HG03196 (cell line): Measurements from ENCODE around the gene DPYD.

Source experiments
- ATAC-seq: cut with Tn5 transposase; IDR thresholded peaks from one replicate; pipeline ENCODE4 v1.9.1; 2021; ENCODE audit not compliant: unreplicated experiment

Gene DPYD

GRCh38 chr1:97792655-97793054, 128.2 kb downstream of the DPYD start:
- ATAC-seq = no peak

DNA sequence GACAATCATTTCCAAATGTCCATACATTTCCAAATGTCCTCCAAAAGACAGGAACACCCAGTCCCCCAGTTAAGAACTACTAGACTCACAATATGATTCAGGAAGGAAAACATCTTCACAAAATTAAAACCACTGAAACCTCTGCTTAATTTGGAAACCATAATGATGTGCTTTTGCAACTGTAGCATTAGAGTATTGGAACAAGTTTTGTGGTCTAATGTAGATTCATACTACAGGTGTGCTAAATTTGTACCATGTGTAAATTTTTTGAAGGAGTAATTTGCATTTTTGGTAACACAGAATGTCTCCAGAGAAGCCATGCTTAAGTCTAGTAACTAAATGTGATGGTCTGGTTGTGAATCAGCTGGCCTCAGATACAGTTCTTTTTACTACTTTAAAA, 129.6 kb downstream of the DPYD start:
- ATAC-seq = peak; percentile 68

GRCh38 chr1:97787231-97787630, 133.6 kb downstream of the DPYD start:
- no peak for ATAC-seq

DNA sequence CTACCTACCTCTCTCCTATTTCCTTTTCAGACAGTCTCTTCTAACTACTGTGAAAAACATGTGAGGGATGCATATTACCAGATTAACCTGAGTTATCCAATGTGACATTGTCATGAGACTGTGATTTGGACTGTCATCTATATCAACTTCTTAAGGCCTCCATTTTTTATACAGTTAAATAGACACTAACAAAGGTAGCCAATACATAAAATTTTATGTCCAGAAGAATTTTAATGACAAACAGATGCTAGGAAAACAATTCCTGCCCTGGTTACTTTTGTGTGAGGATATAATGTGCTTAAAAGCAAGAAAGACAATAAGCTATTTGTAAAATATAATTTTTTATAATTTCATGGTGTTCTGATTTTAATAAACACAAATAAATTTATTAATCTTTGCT, 136.2 kb downstream of the DPYD start:
- no peak for ATAC-seq

DNA sequence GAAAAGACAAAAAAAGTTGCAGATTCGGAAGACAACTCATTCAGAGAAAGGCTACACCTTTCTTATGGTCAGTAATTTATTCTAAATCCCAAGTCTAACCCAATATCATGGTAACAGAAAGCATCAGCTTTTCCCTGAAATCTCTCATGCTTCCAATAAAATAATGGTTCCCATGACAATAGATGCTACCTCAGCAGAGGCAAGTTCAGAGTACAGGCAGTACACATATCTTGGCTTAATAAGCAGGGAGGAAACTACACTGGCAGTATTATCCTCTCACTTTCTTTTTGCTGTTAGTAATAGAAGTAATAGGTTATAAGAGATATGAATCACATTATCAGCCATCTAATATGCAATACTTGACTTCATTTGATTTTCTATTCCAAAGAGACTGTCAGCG, 137.1 kb downstream of the DPYD start:
- no peak for ATAC-seq

GRCh38 chr1:97781762-97782337, 139.0 kb downstream of the DPYD start:
- no peak for ATAC-seq

- no peak for ATAC-seq
Measured at GRCh38 chr1:97780884-97781283, 139.9 kb downstream of the DPYD start.

- ATAC-seq = no peak
Measured at GRCh38 chr1:97778718-97779117, 142.1 kb downstream of the DPYD start.

GRCh38 chr1:97770376-97770775, 150.5 kb downstream of the DPYD start:
- no peak for ATAC-seq

DNA sequence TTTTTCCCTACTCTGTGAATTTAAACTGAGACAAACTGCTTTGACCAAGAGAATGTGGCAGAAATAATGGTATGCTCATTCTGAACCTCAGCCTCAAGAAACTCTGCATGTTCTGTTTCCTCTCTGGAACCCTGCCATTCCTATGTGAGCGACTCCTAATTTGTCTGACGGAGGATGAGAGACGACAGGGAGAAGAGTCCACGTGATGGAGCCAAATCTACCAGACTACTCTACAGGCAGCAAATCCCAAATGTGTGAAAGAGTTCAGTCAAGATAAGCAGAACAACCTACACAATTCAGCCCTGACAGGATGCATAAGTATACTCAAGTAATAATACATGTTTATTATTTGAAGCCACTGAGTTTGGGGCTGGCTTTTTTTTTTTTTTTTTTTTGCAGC, 153.5 kb downstream of the DPYD start:
- ATAC-seq = no peak

- ATAC-seq = no peak
Measured at GRCh38 chr1:97764991-97765390, 155.8 kb downstream of the DPYD start.

- ATAC-seq = no peak
Measured at GRCh38 chr1:97761637-97762036, 159.2 kb downstream of the DPYD start.

DNA sequence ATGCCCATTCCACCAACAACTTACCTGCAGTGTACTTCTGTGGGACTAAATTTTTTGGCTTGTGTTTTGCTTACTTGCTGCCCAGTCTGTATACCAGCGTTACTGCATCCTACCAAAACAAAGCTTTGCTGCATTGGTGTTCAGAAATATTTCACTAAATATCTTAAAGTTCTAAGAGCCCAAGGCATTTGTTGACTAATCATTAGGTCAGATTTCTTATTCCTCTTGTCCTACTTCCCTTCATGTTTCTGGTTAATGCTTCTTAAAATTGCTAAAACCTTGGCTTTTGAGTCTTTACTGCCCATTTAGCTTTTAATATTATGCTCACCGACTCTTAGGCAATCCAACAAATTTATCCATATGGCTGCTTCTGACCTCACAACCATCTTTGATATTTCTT, 161.8 kb downstream of the DPYD start:
- ATAC-seq = no peak

DNA sequence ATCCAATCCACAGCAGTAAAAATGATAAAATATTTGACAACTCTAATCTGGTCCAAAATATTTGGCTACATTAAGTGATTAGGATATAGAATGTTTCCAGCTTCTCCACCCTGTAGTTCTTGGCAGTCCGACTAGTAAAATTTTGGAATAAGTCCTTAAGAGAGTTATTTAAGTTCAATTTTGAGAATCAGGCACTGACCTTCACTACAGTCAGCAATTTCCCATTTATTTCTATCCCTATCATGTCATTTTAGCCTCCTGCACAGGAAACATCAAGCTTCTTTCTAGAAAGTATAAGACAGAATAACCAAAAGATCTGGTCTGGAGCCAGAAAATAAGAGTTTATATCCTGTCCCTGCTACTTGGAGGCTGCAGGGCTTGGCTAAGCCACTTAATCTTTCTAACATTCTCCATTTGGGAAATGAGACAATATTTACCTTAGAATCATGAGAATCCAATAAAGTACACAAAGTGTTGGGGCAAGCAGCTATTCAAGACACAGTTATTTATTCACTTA, 162.2 kb downstream of the DPYD start:
- no peak for ATAC-seq

- ATAC-seq = no peak
Measured at GRCh38 chr1:97745912-97746311, 174.9 kb downstream of the DPYD start.

DNA sequence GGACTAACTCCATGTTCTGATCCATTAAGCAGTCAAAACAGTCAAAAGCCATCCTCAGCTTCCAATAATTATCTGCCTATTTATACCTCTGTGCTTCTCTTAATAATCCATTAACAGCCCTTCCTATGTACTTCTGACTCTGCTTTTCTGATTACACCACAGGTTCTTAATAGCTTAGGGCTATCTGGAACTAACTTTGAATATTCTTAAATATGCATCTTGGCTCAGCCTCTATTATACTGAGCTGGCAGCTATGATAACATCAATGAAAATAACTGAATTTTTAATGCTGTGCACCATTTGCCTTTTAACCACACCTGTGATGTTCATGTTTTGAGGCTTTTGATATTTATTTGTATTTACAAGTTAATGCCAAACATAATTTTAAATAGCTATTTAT, 175.9 kb downstream of the DPYD start:
- ATAC-seq = no peak

DNA sequence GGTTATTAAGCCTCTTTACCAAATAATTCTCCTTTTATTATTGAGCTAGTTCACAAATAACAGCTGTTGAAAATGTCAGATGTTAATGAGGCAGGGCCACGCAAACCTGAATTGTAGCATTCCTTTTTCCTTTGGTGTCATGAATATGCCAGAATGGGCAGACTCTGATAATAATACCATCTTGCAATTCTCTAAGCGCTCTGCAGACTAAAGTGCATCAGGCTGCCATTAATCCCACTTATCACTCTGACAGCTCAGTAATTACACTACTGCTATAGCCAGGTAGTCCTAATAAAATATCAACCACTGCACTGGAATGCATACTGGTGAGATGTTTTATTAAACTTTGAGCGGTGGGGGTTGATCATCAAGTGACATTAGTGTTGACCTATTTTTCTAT, 177.7 kb downstream of the DPYD start:
- no peak for ATAC-seq

DNA sequence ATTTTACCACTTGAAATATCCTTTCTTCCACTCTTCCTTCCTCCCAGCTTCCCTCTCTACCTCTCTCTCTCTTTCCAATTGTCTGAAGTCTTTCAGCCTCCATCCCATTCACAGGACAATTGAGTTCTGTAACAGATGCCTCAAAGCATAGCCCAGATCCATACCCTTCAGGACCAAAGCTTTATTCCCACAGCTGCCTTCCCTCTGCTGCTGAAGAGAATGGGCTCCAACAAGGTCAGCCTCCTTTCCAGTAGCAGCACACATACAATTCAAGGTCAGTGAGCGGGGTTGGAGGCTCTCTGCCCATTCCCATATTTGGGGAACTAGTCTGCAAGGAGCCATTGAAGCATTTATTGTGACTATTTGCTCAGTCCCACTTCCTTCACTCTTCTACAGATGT, 179.9 kb downstream of the DPYD start:
- no peak for ATAC-seq

DNA sequence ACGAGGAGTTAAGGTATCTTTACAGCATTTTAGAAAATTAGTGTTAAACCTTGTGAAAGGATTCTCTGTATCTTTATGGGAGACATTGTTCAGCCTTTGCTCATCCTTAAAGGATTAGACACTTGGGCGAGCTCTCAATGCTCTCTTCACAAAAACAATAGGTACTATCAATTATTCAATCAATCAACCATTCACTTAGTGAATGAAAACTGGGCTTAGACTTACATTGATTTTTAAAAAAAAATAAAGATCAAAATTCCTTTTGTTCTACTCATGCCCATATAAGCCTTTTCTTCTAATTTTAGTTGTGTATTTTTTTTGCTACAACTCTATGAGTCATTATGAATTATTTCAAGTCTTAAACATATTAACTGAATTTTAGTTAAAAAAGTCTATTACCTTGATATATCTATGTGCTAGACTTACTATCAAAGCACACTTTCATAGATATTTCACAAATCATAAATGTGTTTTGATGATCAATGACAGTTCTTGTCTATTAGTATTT, 181.2 kb downstream of the DPYD start:
- ATAC-seq = no peak

DNA sequence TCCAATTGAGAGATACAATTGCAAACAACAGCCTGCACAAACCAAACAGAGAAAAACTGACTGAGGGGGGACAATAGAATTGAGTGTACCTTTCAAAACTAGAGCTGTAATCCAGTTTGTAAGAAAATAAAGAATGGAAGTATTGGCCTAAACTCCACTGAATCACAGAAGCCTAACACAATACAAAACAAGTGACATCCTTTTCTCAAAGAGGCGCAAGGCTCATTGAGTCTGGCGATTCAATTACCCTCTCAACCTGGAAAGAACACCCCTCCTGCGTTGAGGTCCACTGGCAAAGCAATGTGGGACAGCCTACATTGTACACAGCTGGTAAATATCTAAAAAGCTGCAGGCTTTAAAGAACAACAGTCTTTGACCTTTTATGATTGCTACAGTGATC, 182.6 kb downstream of the DPYD start:
- ATAC-seq = no peak

DNA sequence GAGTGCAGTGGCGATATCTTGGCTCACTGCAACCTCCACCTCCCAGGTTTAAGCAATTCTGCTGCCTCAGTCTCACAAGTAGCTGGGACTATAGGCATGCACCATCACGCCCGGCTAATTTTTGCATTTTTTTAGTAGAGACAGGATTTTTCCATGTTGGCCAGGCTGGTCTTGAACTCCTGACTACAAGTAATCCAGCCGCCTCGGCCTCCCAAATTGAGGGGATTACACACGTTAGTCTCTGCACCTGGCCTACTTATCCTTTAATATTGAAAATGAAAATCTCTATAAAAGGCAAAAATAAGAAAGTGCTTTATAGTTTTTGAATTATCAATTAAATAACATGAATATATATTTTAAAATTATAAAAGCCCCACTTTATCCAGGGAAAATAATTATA, 190.6 kb downstream of the DPYD start:
- ATAC-seq = no peak

DNA sequence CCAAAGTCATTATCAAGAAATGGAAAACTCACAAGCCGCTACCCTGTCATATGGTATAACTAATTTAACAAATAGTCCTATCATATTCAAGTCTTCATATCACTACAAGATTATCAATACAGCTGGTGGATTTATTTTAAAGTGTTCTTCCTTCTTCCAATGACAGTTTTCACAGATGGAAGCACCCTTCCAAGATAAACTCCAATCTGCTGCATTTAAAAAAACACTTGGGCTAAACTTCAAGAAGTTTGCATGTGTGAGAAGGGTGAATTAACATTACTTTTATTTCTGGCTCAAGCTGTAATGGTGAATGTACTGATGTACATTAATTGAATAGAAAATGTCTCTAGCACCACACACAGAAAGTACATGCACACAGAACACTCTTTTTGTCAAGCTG, 192.4 kb downstream of the DPYD start:
- no peak for ATAC-seq

DNA sequence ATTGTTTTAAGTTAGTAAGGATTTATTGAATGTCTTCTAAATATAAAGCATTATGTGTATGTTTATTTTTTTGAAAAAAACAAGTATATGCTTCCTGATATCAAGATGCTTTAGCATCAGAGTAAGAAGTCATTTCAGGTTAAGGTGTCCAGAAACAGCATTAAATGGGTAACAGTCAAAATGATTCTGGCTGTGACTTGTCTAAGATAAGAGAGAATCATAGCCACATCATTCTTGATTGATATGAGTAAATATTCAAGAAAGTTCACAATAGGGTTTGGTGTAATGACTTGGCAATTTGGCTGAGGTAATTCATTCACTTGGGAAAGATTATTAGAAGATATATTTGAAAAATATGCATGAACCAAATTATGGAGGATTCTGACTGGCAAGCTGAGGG, 193.8 kb downstream of the DPYD start:
- ATAC-seq = no peak
